Measurements from ENCODE around the gene RNF167.

DNA sequence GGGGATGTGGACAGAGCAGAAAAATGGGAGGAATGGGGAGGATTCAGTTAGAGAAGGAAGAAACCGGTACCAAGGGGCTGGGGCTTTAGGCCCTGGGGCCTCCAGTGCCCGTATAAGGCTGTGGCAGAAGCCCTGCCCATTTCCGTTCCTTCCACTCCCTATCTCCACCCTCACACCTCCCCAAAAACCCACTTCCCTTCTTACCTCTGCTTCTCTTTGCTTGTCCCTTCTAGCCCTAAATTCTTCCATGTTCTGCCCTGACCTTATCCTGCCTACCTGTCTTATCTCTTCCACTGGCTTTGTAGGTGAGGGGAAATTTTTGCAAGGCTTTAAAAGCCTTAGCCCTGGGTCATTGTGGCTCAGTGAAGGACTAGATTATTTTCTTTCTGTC is 4.1 kb downstream of the RNF167 start:
- TF ChIP-seq, protein P1, sequence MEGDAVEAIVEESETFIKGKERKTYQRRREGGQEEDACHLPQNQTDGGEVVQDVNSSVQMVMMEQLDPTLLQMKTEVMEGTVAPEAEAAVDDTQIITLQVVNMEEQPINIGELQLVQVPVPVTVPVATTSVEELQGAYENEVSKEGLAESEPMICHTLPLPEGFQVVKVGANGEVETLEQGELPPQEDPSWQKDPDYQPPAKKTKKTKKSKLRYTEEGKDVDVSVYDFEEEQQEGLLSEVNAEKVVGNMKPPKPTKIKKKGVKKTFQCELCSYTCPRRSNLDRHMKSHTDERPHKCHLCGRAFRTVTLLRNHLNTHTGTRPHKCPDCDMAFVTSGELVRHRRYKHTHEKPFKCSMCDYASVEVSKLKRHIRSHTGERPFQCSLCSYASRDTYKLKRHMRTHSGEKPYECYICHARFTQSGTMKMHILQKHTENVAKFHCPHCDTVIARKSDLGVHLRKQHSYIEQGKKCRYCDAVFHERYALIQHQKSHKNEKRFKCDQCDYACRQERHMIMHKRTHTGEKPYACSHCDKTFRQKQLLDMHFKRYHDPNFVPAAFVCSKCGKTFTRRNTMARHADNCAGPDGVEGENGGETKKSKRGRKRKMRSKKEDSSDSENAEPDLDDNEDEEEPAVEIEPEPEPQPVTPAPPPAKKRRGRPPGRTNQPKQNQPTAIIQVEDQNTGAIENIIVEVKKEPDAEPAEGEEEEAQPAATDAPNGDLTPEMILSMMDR (IDR thresholded peaks at IDR 0.05), result no peak
- peak in 1 of 3 donors; percentile 12 for TF ChIP-seq POLR2A (IDR thresholded peaks at IDR 0.05)
